HEK293 (cell line): ENCODE data around the gene CLTCL1.

Experiments
- CTCF ChIA-PET: fragments of 350-600 bp; formaldehyde crosslinking; extraction: SDS; loops from one replicate; lab custom pipeline; 2021; ENCODE audit warnings: antibody characterized with exemption; lab: Yijun Ruan, JAX
- POLR2A ChIA-PET: fragments of 300-600 bp; formaldehyde crosslinking; extraction: SDS; loops from one replicate; lab custom pipeline; 2020; ENCODE audit warnings: antibody characterized with exemption, inconsistent platforms; lab: Yijun Ruan, JAX
- H3K27ac ChIP-seq: fragments of 200-500 bp; sonication (Bioruptor generic); 2 replicates; pipeline ENCODE4 v1.5.1; 2014; ENCODE audit warnings: low read depth, low read length, control low read depth, inconsistent platforms; ENCODE audit errors: extremely low read depth
- H3K36me3 ChIP-seq, 2 experiments: fragments of 200-500 bp in 1 of 2; sonication (Bioruptor generic) in 1 of 2; 1 replicate in 1 of 2; 2 replicates in 1 of 2; pipeline ENCODE4 v1.5.1; 2014 to 2017; ENCODE audit warnings: inconsistent platforms in 2 of 2, low read length in 2 of 2; ENCODE audit not compliant: control insufficient read depth in 2 of 2, insufficient read depth in 1 of 2
- H3K4me1 ChIP-seq: fragments of 200-500 bp; sonication (Bioruptor generic); 2 replicates; pipeline ENCODE4 v1.5.1; 2014; ENCODE audit warnings: mild to moderate bottlenecking, low read length, inconsistent platforms; ENCODE audit not compliant: control insufficient read depth, insufficient read depth
- H3K4me3 ChIP-seq: 2 replicates; pipeline ENCODE4 v1.5.1; 2011; ENCODE audit warnings: low read depth, mild to moderate bottlenecking, control low read depth, low read length, moderate library complexity
- H3K9me3 ChIP-seq: fragments of 200-500 bp; sonication (Bioruptor generic); 2 replicates; pipeline ENCODE4 v1.5.1; 2014; ENCODE audit warnings: low read depth, low read length, inconsistent platforms; ENCODE audit not compliant: control insufficient read depth, insufficient read depth
- GLIS1 ChIP-seq: fragments of 450-650 bp; formaldehyde crosslinking; IDR thresholded peaks from 2 replicates; pipeline ENCODE4 v1.5.1; 2016; ENCODE audit warnings: missing biosample characterization, missing genetic modification characterization
- TRIM28 ChIP-seq: IDR thresholded peaks from 2 replicates; pipeline ENCODE4 v1.6.1; 2011; ENCODE audit warnings: low read length, control low read depth, borderline replicate concordance
- WT1 ChIP-seq: fragments of 450-650 bp; formaldehyde crosslinking; IDR thresholded peaks from 2 replicates; pipeline ENCODE4 v1.5.1; 2016; ENCODE audit warnings: missing biosample characterization, missing genetic modification characterization
- ZBTB1 ChIP-seq: fragments of 450-650 bp; formaldehyde crosslinking; IDR thresholded peaks from 2 replicates; pipeline ENCODE4 v1.5.1; 2016; ENCODE audit warnings: missing biosample characterization, missing genetic modification characterization
- ZFHX2 ChIP-seq: fragments of 450-650 bp; formaldehyde crosslinking; conservative IDR thresholded peaks from 2 replicates; pipeline ENCODE4 v1.5.1; 2016; ENCODE audit warnings: missing biosample characterization, missing genetic modification characterization
- ZFP3 ChIP-seq: fragments of 450-650 bp; formaldehyde crosslinking; IDR thresholded peaks from 2 replicates; pipeline ENCODE4 v1.5.1; 2016; ENCODE audit warnings: low read depth, missing biosample characterization, missing genetic modification characterization
- ZNF10 ChIP-seq: fragments of 450-650 bp; formaldehyde crosslinking; IDR thresholded peaks from 2 replicates; pipeline ENCODE4 v1.5.1; 2017; ENCODE audit warnings: missing biosample characterization, missing genetic modification characterization
- ZNF140 ChIP-seq: fragments of 450-650 bp; formaldehyde crosslinking; IDR thresholded peaks from 2 replicates; pipeline ENCODE4 v1.5.1; 2016; ENCODE audit warnings: missing biosample characterization, missing genetic modification characterization
- ZNF362 ChIP-seq: fragments of 450-650 bp; formaldehyde crosslinking; IDR thresholded peaks from 2 replicates; pipeline ENCODE4 v1.5.1; 2016; ENCODE audit warnings: missing biosample characterization, missing genetic modification characterization
- ZNF433 ChIP-seq: fragments of 450-650 bp; formaldehyde crosslinking; IDR thresholded peaks from 2 replicates; pipeline ENCODE4 v1.5.1; 2016; ENCODE audit warnings: missing biosample characterization, missing genetic modification characterization, low read depth
- ZNF48 ChIP-seq: fragments of 450-650 bp; formaldehyde crosslinking; IDR thresholded peaks from 2 replicates; pipeline ENCODE4 v1.5.1; 2016; ENCODE audit warnings: missing biosample characterization, missing genetic modification characterization
- ZNF610 ChIP-seq: fragments of 450-650 bp; formaldehyde crosslinking; IDR thresholded peaks from 2 replicates; pipeline ENCODE4 v1.5.1; 2016; ENCODE audit warnings: missing biosample characterization, missing genetic modification characterization, borderline replicate concordance
- ZNF621 ChIP-seq: fragments of 450-650 bp; formaldehyde crosslinking; IDR thresholded peaks from 2 replicates; pipeline ENCODE4 v1.5.1; 2017; ENCODE audit warnings: missing biosample characterization, missing genetic modification characterization
- ZNF792 ChIP-seq: fragments of 450-650 bp; formaldehyde crosslinking; IDR thresholded peaks from 2 replicates; pipeline ENCODE4 v1.5.1; 2016; ENCODE audit warnings: missing biosample characterization, missing genetic modification characterization
- TF ChIP-seq, protein P1 (sequence below): fragments of 450-650 bp; formaldehyde crosslinking; IDR thresholded peaks from 2 replicates; pipeline ENCODE4 v1.5.1; 2017; ENCODE audit warnings: missing biosample characterization, missing genetic modification characterization
- TF ChIP-seq, protein P2 (sequence below): fragments of 450-650 bp; formaldehyde crosslinking; IDR thresholded peaks from 2 replicates; pipeline ENCODE4 v1.5.1; 2016; ENCODE audit warnings: missing biosample characterization, missing genetic modification characterization
- TF ChIP-seq, protein P3 (sequence below): fragments of 450-650 bp; formaldehyde crosslinking; IDR thresholded peaks from 2 replicates; pipeline ENCODE4 v1.5.1; 2016; ENCODE audit warnings: missing biosample characterization, missing genetic modification characterization, low read depth
- TF ChIP-seq, protein P4 (sequence below): fragments of 450-650 bp; formaldehyde crosslinking; IDR thresholded peaks from 2 replicates; pipeline ENCODE4 v1.5.1; 2017; ENCODE audit warnings: missing biosample characterization, missing genetic modification characterization

The CLTCL1 gene

GRCh38 chr22:19181786-19182471, 109.6 kb downstream of the CLTCL1 start:
- ChIA-PET POLR2A (interaction anchor here (1.1 kb wide), 1 partner anchor 298 kb away, joined by 7 read pairs; the partner anchor contains the start of gene CDC45), CTCF (interaction anchor here (0.6 to 1.1 kb wide), 2 partner anchors 9 to 250 kb away, joined by 3 read pairs; partner anchors contain the start of gene HIRA)
- Histone ChIP-seq H3K27ac (no peak overlapping the region), H3K4me3 (no peak overlapping the region), H3K9me3 (no peaks in the 10 kb centered on the region), H3K36me3 (peaks cover 0 to 11% of the 10 kb centered on the region in 2 experiments; a peak in 1 of 3 replicates), H3K4me1 (no peaks in the 10 kb centered on the region)
- TF ChIP-seq ZNF10 (tag by site-specific recombination) (no peak), ZNF433 (tag by site-specific recombination) (no peak), ZFHX2 (tag by site-specific recombination) (no peak)

DNA sequence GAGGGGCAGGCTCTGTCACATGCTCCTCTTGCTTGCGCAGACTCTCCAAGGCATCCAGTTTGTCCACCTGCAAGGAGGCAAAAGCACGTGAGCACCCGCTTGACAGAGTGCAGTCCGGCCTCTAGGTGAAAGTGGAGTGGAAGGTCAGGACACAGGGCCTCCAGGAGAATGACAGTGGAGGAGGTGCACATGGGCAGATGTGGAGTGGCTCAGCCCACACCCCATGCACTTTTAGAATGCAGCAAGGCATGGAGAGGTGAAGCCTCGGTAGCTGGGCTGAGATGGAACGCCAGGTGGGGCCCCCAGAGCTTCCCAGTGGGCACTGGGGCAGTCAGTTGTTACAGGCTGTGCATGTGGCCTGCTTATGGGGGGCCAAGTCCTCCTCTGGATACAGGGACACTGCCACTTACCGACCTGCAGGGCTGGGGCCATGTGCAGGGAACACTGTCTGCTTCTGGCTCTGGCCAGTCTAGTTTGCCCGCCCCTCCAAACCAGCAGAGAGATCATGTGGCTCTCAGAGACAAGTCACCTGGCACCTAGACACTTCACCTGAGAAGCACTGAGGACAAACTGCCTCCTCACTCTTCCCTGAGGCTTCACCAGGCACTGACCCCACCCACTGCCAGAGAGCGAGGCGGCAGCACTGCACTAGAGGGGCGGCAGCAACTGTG, 110.6 kb downstream of the CLTCL1 start:
- Histone ChIP-seq H3K4me1 (no peaks in the 10 kb centered on the region; the same call in 1 of the 2 replicates), H3K27ac (no peak overlapping the region), H3K36me3 (peaks cover 0 to 21% of the 10 kb centered on the region in 2 experiments; a peak in 1 of 3 replicates), H3K4me3 (no peak overlapping the region), H3K9me3 (no peaks in the 10 kb centered on the region)
- CTCF ChIA-PET, result interaction anchor here (0.6 to 0.7 kb wide), 2 partner anchors 117 to 251 kb away, joined by 3 read pairs; partner anchors contain the start of gene HIRA
- POLR2A ChIA-PET, result interaction anchor here (1.1 kb wide), 2 partner anchors 248 to 299 kb away, joined by 3 to 7 read pairs; partner anchors contain the start of gene CDC45
- no peak for TF ChIP-seq ZNF621 (tag by site-specific recombination)
- TF ChIP-seq GLIS1 (tag by site-specific recombination), result no peak
- no peak for TF ChIP-seq ZNF48 (tag by site-specific recombination)
- no peak for TF ChIP-seq ZNF140 (tag by site-specific recombination)
- no peak for TF ChIP-seq ZBTB1
- TF ChIP-seq ZFP3 (tag by site-specific recombination), result no peak
- TF ChIP-seq, protein P1, sequence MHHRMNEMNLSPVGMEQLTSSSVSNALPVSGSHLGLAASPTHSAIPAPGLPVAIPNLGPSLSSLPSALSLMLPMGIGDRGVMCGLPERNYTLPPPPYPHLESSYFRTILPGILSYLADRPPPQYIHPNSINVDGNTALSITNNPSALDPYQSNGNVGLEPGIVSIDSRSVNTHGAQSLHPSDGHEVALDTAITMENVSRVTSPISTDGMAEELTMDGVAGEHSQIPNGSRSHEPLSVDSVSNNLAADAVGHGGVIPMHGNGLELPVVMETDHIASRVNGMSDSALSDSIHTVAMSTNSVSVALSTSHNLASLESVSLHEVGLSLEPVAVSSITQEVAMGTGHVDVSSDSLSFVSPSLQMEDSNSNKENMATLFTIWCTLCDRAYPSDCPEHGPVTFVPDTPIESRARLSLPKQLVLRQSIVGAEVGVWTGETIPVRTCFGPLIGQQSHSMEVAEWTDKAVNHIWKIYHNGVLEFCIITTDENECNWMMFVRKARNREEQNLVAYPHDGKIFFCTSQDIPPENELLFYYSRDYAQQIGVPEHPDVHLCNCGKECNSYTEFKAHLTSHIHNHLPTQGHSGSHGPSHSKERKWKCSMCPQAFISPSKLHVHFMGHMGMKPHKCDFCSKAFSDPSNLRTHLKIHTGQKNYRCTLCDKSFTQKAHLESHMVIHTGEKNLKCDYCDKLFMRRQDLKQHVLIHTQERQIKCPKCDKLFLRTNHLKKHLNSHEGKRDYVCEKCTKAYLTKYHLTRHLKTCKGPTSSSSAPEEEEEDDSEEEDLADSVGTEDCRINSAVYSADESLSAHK (tag by site-specific recombination), result no peak
- no peak for TF ChIP-seq WT1 (tag by site-specific recombination)
- TF ChIP-seq ZNF610 (tag by site-specific recombination), result no peak
- TF ChIP-seq ZNF362 (tag by site-specific recombination), result no peak
- no peak for TF ChIP-seq ZNF792 (tag by site-specific recombination)
- no peak for TF ChIP-seq TRIM28
- TF ChIP-seq, protein P2, sequence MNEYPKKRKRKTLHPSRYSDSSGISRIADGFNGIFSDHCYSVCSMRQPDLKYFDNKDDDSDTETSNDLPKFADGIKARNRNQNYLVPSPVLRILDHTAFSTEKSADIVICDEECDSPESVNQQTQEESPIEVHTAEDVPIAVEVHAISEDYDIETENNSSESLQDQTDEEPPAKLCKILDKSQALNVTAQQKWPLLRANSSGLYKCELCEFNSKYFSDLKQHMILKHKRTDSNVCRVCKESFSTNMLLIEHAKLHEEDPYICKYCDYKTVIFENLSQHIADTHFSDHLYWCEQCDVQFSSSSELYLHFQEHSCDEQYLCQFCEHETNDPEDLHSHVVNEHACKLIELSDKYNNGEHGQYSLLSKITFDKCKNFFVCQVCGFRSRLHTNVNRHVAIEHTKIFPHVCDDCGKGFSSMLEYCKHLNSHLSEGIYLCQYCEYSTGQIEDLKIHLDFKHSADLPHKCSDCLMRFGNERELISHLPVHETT (tag by site-specific recombination), result no peak
- TF ChIP-seq, protein P3, sequence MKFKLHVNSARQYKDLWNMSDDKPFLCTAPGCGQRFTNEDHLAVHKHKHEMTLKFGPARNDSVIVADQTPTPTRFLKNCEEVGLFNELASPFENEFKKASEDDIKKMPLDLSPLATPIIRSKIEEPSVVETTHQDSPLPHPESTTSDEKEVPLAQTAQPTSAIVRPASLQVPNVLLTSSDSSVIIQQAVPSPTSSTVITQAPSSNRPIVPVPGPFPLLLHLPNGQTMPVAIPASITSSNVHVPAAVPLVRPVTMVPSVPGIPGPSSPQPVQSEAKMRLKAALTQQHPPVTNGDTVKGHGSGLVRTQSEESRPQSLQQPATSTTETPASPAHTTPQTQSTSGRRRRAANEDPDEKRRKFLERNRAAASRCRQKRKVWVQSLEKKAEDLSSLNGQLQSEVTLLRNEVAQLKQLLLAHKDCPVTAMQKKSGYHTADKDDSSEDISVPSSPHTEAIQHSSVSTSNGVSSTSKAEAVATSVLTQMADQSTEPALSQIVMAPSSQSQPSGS (tag by site-specific recombination), result no peak
- TF ChIP-seq, protein P4, sequence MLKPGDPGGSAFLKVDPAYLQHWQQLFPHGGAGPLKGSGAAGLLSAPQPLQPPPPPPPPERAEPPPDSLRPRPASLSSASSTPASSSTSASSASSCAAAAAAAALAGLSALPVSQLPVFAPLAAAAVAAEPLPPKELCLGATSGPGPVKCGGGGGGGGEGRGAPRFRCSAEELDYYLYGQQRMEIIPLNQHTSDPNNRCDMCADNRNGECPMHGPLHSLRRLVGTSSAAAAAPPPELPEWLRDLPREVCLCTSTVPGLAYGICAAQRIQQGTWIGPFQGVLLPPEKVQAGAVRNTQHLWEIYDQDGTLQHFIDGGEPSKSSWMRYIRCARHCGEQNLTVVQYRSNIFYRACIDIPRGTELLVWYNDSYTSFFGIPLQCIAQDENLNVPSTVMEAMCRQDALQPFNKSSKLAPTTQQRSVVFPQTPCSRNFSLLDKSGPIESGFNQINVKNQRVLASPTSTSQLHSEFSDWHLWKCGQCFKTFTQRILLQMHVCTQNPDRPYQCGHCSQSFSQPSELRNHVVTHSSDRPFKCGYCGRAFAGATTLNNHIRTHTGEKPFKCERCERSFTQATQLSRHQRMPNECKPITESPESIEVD (tag by site-specific recombination), result no peak
